ENCODE data around the gene JUND.

JUND gene

GRCh38 chr19:18265582-18265981 lies 15.8 kb downstream of the JUND start:
- Histone ChIP-seq H3K9me3 (ENCODE audit: low read length) (peaks cover 4% of the 10 kb centered on the region), H3K4me3 (ENCODE audit: low read length) (no peak overlapping the region), H3K36me3 (ENCODE audit: insufficient read depth, low read length) (peaks cover 23% of the 10 kb centered on the region), H2AFZ (ENCODE audit: low read depth, low read length) (no peak overlapping the region), H3K4me1 (ENCODE audit: insufficient read depth, low read length) (no peaks in the 10 kb centered on the region), H3K27me3 (ENCODE audit: insufficient read depth, low read length) (no peaks in the 10 kb centered on the region)

- peaks cover 23% of the 10 kb centered on the region for H3K36me3 ChIP-seq (ENCODE audit: insufficient read depth, low read length)
- H3K4me1 ChIP-seq (ENCODE audit: insufficient read depth, low read length): no peaks in the 10 kb centered on the region
- no peak overlapping the region for H3K4me3 ChIP-seq (ENCODE audit: low read length)
- no peaks in the 10 kb centered on the region for H3K27me3 ChIP-seq (ENCODE audit: insufficient read depth, low read length)
- H2AFZ ChIP-seq (ENCODE audit: low read depth, low read length): no peak overlapping the region
- peaks cover 4% of the 10 kb centered on the region for H3K9me3 ChIP-seq (ENCODE audit: low read length)
Observed at GRCh38 chr19:18264971-18265540, 16.4 kb downstream of the JUND start.

GRCh38 chr19:18264137-18264854 lies 17.1 kb downstream of the JUND start:
- no peak overlapping the region for H3K4me3 ChIP-seq (ENCODE audit: low read length)
- H3K36me3 ChIP-seq (ENCODE audit: insufficient read depth, low read length): peaks cover 23% of the 10 kb centered on the region
- H3K4me1 ChIP-seq (ENCODE audit: insufficient read depth, low read length): no peaks in the 10 kb centered on the region
- H3K9me3 ChIP-seq (ENCODE audit: low read length): peaks cover 4% of the 10 kb centered on the region
- H3K27me3 ChIP-seq (ENCODE audit: insufficient read depth, low read length): no peaks in the 10 kb centered on the region
- H2AFZ ChIP-seq (ENCODE audit: low read depth, low read length): no peak overlapping the region

- H2AFZ ChIP-seq (ENCODE audit: low read depth, low read length): no peak overlapping the region
- H3K27me3 ChIP-seq (ENCODE audit: insufficient read depth, low read length): no peaks in the 10 kb centered on the region
- no peak overlapping the region for H3K4me3 ChIP-seq (ENCODE audit: low read length)
- peaks cover 4% of the 10 kb centered on the region for H3K9me3 ChIP-seq (ENCODE audit: low read length)
- peaks cover 23% of the 10 kb centered on the region for H3K36me3 ChIP-seq (ENCODE audit: insufficient read depth, low read length)
- H3K4me1 ChIP-seq (ENCODE audit: insufficient read depth, low read length): no peaks in the 10 kb centered on the region
Observed at GRCh38 chr19:18263324-18264136, 17.9 kb downstream of the JUND start.

- Histone ChIP-seq H3K27me3 (ENCODE audit: insufficient read depth, low read length) (no peaks in the 10 kb centered on the region), H3K4me3 (ENCODE audit: low read length) (no peak overlapping the region), H2AFZ (ENCODE audit: low read depth, low read length) (no peak overlapping the region), H3K36me3 (ENCODE audit: insufficient read depth, low read length) (peaks cover 20% of the 10 kb centered on the region), H3K9me3 (ENCODE audit: low read length) (peaks cover 4% of the 10 kb centered on the region), H3K4me1 (ENCODE audit: insufficient read depth, low read length) (no peaks in the 10 kb centered on the region)
Observed at GRCh38 chr19:18262917-18263316, 18.5 kb downstream of the JUND start.

- Histone ChIP-seq H2AFZ (ENCODE audit: low read depth, low read length) (no peak overlapping the region), H3K9me3 (ENCODE audit: low read length) (peaks cover 4% of the 10 kb centered on the region), H3K27me3 (ENCODE audit: insufficient read depth, low read length) (no peaks in the 10 kb centered on the region), H3K36me3 (ENCODE audit: insufficient read depth, low read length) (peaks cover 16% of the 10 kb centered on the region), H3K4me3 (ENCODE audit: low read length) (no peak overlapping the region), H3K4me1 (ENCODE audit: insufficient read depth, low read length) (no peaks in the 10 kb centered on the region)
Observed at GRCh38 chr19:18262144-18262543, 19.3 kb downstream of the JUND start.

GRCh38 chr19:18261474-18261873 lies 19.9 kb downstream of the JUND start:
- Histone ChIP-seq H3K4me3 (ENCODE audit: low read length) (no peak overlapping the region), H3K36me3 (ENCODE audit: insufficient read depth, low read length) (peaks cover 10% of the 10 kb centered on the region), H3K27me3 (ENCODE audit: insufficient read depth, low read length) (no peaks in the 10 kb centered on the region), H2AFZ (ENCODE audit: low read depth, low read length) (no peak overlapping the region), H3K4me1 (ENCODE audit: insufficient read depth, low read length) (no peaks in the 10 kb centered on the region), H3K9me3 (ENCODE audit: low read length) (peaks cover 4% of the 10 kb centered on the region)

- Histone ChIP-seq H2AFZ (ENCODE audit: low read depth, low read length) (no peak overlapping the region), H3K4me1 (ENCODE audit: insufficient read depth, low read length) (no peaks in the 10 kb centered on the region), H3K9me3 (ENCODE audit: low read length) (peaks cover 4% of the 10 kb centered on the region), H3K27me3 (ENCODE audit: insufficient read depth, low read length) (peaks cover 7% of the 10 kb centered on the region), H3K4me3 (ENCODE audit: low read length) (no peak overlapping the region), H3K36me3 (ENCODE audit: insufficient read depth, low read length) (no peaks in the 10 kb centered on the region)
Observed at GRCh38 chr19:18259893-18260292, 21.5 kb downstream of the JUND start.

- Histone ChIP-seq H3K27me3 (ENCODE audit: insufficient read depth, low read length) (peaks cover 12% of the 10 kb centered on the region), H3K4me3 (ENCODE audit: low read length) (no peak overlapping the region), H3K4me1 (ENCODE audit: insufficient read depth, low read length) (no peaks in the 10 kb centered on the region), H3K9me3 (ENCODE audit: low read length) (no peaks in the 10 kb centered on the region), H2AFZ (ENCODE audit: low read depth, low read length) (no peak overlapping the region), H3K36me3 (ENCODE audit: insufficient read depth, low read length) (no peaks in the 10 kb centered on the region)
Observed at GRCh38 chr19:18257503-18258470, 23.6 kb downstream of the JUND start.

- H3K4me3 ChIP-seq (ENCODE audit: low read length): no peak overlapping the region
- no peaks in the 10 kb centered on the region for H3K36me3 ChIP-seq (ENCODE audit: insufficient read depth, low read length)
- H2AFZ ChIP-seq (ENCODE audit: low read depth, low read length): no peak overlapping the region
- no peaks in the 10 kb centered on the region for H3K4me1 ChIP-seq (ENCODE audit: insufficient read depth, low read length)
- H3K9me3 ChIP-seq (ENCODE audit: low read length): no peaks in the 10 kb centered on the region
- H3K27me3 ChIP-seq (ENCODE audit: insufficient read depth, low read length): peaks cover 12% of the 10 kb centered on the region
Observed at GRCh38 chr19:18254546-18255503, 26.6 kb downstream of the JUND start.

- Histone ChIP-seq H3K27me3 (ENCODE audit: insufficient read depth, low read length) (peaks cover 12% of the 10 kb centered on the region), H3K9me3 (ENCODE audit: low read length) (no peaks in the 10 kb centered on the region), H2AFZ (ENCODE audit: low read depth, low read length) (no peak overlapping the region), H3K36me3 (ENCODE audit: insufficient read depth, low read length) (no peaks in the 10 kb centered on the region), H3K4me3 (ENCODE audit: low read length) (no peak overlapping the region), H3K4me1 (ENCODE audit: insufficient read depth, low read length) (no peaks in the 10 kb centered on the region)
Observed at GRCh38 chr19:18253716-18254115, 27.7 kb downstream of the JUND start.

GRCh38 chr19:18253130-18253529 lies 28.3 kb downstream of the JUND start:
- H3K4me1 ChIP-seq (ENCODE audit: insufficient read depth, low read length): no peaks in the 10 kb centered on the region

More at GRCh38 chr19:18253130-18253529, 28.3 kb downstream of the JUND start:
- Histone ChIP-seq H3K9me3 (ENCODE audit: low read length) (no peaks in the 10 kb centered on the region), H2AFZ (ENCODE audit: low read depth, low read length) (no peak overlapping the region), H3K27me3 (ENCODE audit: insufficient read depth, low read length) (peaks cover 12% of the 10 kb centered on the region), H3K4me3 (ENCODE audit: low read length) (no peak overlapping the region), H3K36me3 (ENCODE audit: insufficient read depth, low read length) (no peaks in the 10 kb centered on the region)

Measured in neuron (in vitro differentiated cells).